ENCODE results near the gene MEGF11.

The MEGF11 gene

DNA sequence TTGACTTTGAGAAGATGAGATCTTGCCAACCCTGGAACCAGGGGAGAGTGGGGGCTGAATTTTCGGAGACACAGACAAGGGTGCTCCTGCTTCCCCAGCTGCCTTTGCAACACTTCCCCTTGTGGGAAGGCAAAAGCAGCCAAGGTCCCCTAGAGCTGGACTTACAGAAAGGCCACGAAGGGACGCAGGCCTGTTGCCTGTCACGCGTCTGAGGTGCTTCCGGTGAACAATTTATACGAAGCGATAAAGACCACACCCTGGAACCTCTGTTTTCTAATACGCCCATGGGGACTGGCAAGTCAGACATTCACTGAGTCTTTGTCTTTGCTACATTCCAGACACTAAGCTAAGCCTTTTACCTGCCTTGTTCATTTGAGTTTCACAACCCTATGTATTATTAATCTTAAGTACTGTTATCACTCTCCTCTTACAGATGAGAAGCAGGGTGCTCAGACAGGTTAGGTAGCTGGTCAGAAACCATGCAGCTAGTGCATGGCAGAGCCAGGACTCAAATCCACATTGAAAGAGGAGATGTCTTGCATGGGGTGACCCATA is 13.2 kb downstream of the MEGF11 start:
- no peak for DNase-seq (ENCODE audit: low read depth in 3 of 3)

DNA sequence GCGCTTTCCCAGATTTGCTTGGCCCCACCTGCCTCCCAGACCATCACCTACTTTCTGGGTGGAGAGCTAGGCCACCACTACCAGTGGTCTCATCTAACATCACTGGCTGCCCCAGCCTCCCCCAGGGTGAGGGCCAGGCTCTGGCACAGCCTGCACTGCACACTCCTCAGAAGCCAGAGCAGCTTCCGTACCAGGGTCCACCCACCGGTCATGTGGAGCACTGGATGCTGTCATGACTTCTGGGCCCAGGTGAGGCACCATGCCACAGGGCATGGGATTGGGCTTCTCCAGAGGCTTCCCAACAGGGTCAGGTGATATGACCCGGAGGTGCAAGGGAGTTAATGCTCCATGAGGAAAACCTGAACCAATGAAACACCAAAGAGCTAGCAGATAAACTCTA is 14.0 kb downstream of the MEGF11 start:
- no peak for DNase-seq (ENCODE audit: low read depth in 3 of 3)

DNA sequence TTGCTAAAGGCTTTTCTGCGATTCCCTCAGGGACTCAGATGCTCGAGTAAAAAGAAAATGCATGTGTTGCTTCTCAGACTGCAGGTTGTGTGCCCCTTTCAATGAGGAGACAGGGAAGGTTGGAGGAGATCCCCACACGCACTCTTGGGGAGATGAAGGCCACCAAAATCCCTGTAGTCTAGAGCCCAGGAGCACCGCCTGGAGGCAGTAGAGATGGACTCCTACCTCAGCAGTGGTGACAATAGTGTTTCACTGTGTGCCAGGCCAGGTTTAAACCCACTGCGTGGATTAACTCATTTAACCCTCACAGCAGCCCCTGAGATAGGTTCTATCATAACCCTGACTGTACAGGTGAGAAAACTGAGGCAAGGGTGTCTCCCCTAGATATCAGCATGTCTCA is 15.2 kb downstream of the MEGF11 start:
- no peak for DNase-seq (ENCODE audit: low read depth in 3 of 3)

DNA sequence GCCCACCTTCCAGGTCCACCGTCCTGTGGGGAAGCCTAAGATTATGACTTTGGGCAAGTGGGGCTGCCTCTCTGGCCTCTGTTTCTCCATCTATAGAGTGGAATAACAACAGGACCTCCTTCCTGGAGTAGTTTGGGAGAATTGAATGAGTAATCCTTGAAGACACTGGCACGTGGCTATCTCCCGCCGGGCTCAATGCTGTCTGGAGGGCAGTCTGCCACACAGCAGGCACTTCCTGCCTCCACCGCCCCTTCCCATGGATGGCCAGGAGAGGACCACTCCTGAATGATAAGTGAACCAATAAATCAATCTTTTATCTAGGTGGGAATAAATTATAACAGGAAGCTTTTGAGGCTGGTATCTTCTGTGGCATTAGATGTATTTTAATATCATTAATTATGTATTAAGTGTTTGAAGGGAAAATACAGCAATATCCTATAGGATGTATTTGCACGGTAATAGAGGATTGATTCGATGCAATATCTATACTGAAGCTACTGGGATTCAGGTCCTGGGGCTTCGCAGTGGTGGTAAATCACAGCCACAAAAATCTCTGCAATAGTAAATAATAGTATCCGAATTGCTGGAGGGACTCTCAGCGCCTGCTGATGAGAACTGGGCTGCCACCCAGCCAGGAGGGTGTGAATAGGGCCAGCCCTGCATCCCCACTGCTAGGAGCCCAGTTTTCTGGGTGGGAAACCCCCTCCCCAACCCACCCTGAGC is 15.9 kb downstream of the MEGF11 start:
- no peak for DNase-seq (ENCODE audit: low read depth in 3 of 3)

- no peak for DNase-seq (ENCODE audit: low read depth in 3 of 3)
These were observed 16.7 kb downstream of the MEGF11 start for GRCh38 chr15:66236806-66237375.

- DNase-seq (ENCODE audit: low read depth in 3 of 3) = no peak
These were observed 17.7 kb downstream of the MEGF11 start for GRCh38 chr15:66235866-66236265.

DNA sequence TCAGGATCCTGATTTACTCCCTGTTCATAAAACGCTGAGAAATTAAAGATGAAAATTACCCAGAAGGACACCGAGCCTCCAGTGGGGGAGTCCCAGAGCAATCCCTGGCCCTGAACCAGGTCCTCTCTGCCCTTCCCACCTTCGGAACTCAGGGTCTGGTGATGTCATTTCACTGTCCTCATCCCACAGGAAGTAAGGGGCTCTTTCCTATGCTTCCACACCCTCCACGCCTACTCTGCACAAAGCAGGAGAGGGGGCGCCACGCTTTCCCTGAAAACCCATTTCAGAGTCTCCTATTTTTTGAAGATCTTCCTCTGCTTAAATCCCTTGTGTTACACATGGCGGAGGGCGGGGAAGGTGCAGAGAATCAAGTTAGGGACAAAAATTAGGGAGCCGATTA is 18.8 kb downstream of the MEGF11 start:
- no peak for DNase-seq (ENCODE audit: low read depth in 3 of 3)

GRCh38 chr15:66233487-66234415 is 19.8 kb downstream of the MEGF11 start:
- DNase-seq (ENCODE audit: low read depth in 3 of 3) = no peak

GRCh38 chr15:66232267-66232625 is 21.3 kb downstream of the MEGF11 start:
- no peak for DNase-seq (ENCODE audit: low read depth in 3 of 3)

- DNase-seq (ENCODE audit: low read depth in 3 of 3) = no peak
These were observed 21.9 kb downstream of the MEGF11 start for GRCh38 chr15:66231394-66232266.

- DNase-seq (ENCODE audit: low read depth in 3 of 3) = no peak
These were observed 23.6 kb downstream of the MEGF11 start for GRCh38 chr15:66229790-66230465.

- DNase-seq (ENCODE audit: low read depth in 3 of 3) = no peak
These were observed 24.5 kb downstream of the MEGF11 start for GRCh38 chr15:66228807-66229735.

DNA sequence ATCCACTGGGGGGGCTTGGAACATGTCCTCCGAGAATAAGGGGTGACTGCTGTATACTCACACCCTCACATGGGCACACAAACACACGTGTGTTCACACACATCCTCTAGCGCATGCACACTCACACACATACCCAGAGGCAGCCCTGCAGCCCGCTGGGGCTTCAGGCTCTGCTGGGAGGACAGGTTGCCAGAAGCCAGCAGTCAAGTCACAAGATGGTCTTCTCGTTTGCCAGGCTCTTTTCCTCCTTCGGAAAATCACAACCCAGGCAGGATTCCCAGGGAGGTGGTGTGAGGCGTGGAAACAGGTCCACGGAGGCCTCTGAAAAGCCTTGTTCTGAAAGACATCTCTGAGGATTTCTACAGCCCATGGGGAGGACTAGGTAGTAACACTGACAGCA is 26.8 kb downstream of the MEGF11 start:
- DNase-seq (ENCODE audit: low read depth in 3 of 3) = no peak

- no peak for DNase-seq (ENCODE audit: low read depth in 3 of 3)
These were observed 27.8 kb downstream of the MEGF11 start for GRCh38 chr15:66225656-66226274.

GRCh38 chr15:66224946-66225345 is 28.6 kb downstream of the MEGF11 start:
- no peak for DNase-seq (ENCODE audit: low read depth in 3 of 3)

GRCh38 chr15:66222273-66223198 is 31.0 kb downstream of the MEGF11 start:
- DNase-seq (ENCODE audit: low read depth in 3 of 3) = no peak

DNA sequence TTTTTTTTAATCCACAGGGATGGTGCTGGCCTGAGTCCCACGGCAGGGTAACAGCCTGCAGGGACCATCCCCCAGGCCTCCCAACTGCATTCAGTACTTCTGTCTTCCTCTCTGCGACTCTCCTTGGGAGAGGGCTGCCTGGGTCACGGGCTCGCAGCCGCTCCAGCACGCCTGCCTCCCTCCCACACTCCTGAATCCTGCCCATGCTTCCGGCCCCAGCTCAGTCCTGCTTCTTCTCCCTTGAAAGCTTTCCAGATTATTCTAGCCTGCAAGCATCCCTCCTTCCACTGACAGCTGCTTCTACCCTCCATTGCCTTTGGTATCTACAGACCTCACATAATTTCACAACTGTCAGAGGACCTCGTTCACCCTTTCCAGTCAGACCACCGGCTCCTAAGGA is 32.4 kb downstream of the MEGF11 start:
- no peak for DNase-seq (ENCODE audit: low read depth in 3 of 3)

DNA sequence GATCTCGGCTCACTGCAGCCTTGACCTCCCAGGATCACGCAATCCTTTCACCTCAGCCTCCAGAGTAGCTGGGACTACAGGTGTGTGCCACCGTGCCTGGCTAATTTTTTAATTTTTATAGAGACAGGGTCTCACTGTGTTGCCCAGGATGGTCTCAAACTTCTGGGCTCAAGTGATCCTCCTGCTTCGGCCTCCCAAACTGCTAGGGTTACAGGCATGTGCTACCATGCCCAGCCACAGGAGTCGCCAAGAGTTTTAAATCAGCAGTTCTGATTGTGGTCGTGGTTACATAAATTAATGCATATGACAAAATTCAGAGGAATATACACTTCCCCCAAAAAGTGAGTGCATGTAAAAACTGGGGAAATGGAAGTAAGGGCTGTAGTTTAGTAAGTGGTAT is 32.9 kb downstream of the MEGF11 start:
- no peak for DNase-seq (ENCODE audit: low read depth in 3 of 3)
